ENCODE data around the gene BID. TPM values are rescaled to one million over a fixed set of nuclear protein-coding genes. Genes with fewer than 3 reads are reported as not detected.
A peak's percentile ranks its signal among the peaks of the same experiment; 100 is the strongest.

BID gene
- total RNA-seq, 1 experiment from 2014 or later: 58.2 TPM

DNA sequence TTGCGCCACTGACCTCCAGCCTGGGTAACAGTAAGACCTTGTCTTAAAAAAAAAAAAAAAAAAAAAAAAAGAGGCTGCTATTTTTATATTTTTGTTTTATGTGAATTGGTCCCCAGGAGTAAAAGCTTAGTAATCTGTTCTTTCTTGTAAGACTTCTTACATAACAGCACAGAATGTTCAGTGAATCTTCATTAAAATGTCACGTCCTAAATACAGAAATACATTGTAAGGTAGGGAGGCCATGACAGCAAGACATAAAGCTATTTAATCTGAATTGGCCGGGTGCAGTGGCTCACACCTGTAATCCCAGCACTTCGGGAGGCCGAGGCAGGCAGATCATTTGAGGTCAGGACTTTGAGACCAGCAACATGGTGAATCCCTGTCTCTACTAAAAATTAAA, 64.2 kb downstream of the BID start:
- Histone ChIP-seq H4K20me1 (ENCODE audit: insufficient read depth) (no peaks in the 10 kb centered on the region), H3K9ac (ENCODE audit: low read length) (no peak overlapping the region), H3K79me2 (ENCODE audit: insufficient read depth, low read length) (no peaks in the 10 kb centered on the region), H3K4me1 (ENCODE audit: control insufficient read depth in 1 of 2, insufficient read depth in 2 of 2, low read length in 2 of 2) (peaks cover 12 to 21% of the 10 kb centered on the region in 2 experiments; a peak in 3 of 4 replicates), H3K27me3 (ENCODE audit: insufficient read depth, low read length) (no peaks in the 10 kb centered on the region), H2AFZ (ENCODE audit: low read depth, low read length, poor library complexity, severe bottlenecking) (no peak overlapping the region), H3K9me3 (ENCODE audit: control insufficient read depth in 1 of 2, insufficient read depth in 1 of 2, low read depth in 1 of 2, low read length in 2 of 2) (no peaks in the 10 kb centered on the region), H3K9me2 (ENCODE audit: insufficient read depth) (no peaks in the 10 kb centered on the region), H3K27ac (ENCODE audit: low read depth, low read length) (no peak overlapping the region), H3K36me3 (ENCODE audit: control insufficient read depth in 1 of 2, insufficient read depth in 2 of 2, low read length in 2 of 2) (no peaks in the 10 kb centered on the region), H3K4me3 (replicated peaks in 1 of 2; ENCODE audit: low read depth in 1 of 2, low read length in 2 of 2) (no peak overlapping the region), H3K4me2 (ENCODE audit: low read length) (no peak overlapping the region)
- intact Hi-C loops (cut with micrococcal nuclease): no loop called here
- ATAC-seq: no peak
- BruUV-seq (replicated peaks): no TSS peak
- ChIA-PET RAD21 (ENCODE audit: low non-redundant PET in 1 of 2, low total read pairs in 2 of 2, uncharacterized antibody in 2 of 2, unreplicated experiment in 2 of 2) (no interaction called here), POLR2A (no interaction called here), CTCF (no interaction called here)
- TF ChIP-seq POLR2AphosphoS5 (IDR thresholded peaks at IDR 0.05; ENCODE audit: low read depth, low read length) (no peak), FOSL1 (IDR thresholded peaks at IDR 0.05; ENCODE audit: low read depth) (no peak), SP1 (IDR thresholded peaks at IDR 0.05; ENCODE audit: low read depth) (no peak), RAD21 (IDR thresholded peaks at IDR 0.05; ENCODE audit: low read depth) (no peak), EGR1 (IDR thresholded peaks at IDR 0.05; ENCODE audit: low read depth) (no peak), ELF1 (IDR thresholded peaks at IDR 0.05; ENCODE audit: borderline replicate concordance, low read depth) (no peak)
- DNase-seq (ENCODE audit: low read depth, low spot score): no peak

DNA sequence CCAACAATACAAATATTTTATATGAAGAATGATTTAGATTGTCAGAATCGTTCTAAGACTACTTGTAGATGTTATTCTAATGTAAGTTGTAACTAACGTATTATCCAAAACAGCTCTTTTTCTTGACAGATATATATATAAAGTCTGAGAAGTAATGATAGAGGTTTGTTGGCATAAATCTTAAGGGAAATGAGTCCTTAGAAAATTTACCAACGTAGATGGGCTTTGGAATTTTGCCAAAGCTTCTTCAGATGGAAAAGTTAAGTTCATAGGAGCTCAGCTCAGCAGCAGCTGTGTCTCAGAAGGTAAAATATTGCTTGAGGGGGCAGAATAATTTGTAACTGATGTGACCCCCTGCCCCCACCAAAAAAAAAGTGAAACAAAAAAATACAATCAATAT, 66.7 kb downstream of the BID start:
- no peak for ATAC-seq
- POLR2A ChIA-PET: interaction anchor here (1.6 kb wide), 1 partner anchor 19 kb away, joined by 3 read pairs; no protein-coding TSS in a partner anchor
- no peak for DNase-seq (ENCODE audit: low read depth, low spot score)
- H3K9me3 ChIP-seq (ENCODE audit: control insufficient read depth in 1 of 2, insufficient read depth in 1 of 2, low read depth in 1 of 2, low read length in 2 of 2): no peaks in the 10 kb centered on the region
- RAD21 ChIA-PET (ENCODE audit: low non-redundant PET in 1 of 2, low total read pairs in 2 of 2, uncharacterized antibody in 2 of 2, unreplicated experiment in 2 of 2): no interaction called here
- H3K27me3 ChIP-seq (ENCODE audit: insufficient read depth, low read length): no peaks in the 10 kb centered on the region
- no peak overlapping the region for H3K4me3 ChIP-seq (replicated peaks in 1 of 2; ENCODE audit: low read depth in 1 of 2, low read length in 2 of 2)
- CTCF ChIA-PET: no interaction called here
- no peaks in the 10 kb centered on the region for H3K79me2 ChIP-seq (ENCODE audit: insufficient read depth, low read length)
- no peaks in the 10 kb centered on the region for H3K9me2 ChIP-seq (ENCODE audit: insufficient read depth)
- BruUV-seq (replicated peaks): no TSS peak
- peak overlapping the region; percentile 69; the same call in 1 of the 2 replicates for H3K27ac ChIP-seq (ENCODE audit: low read depth, low read length)
- H3K4me1 ChIP-seq (ENCODE audit: control insufficient read depth in 1 of 2, insufficient read depth in 2 of 2, low read length in 2 of 2): peaks cover 12 to 21% of the 10 kb centered on the region in 2 experiments; a peak in 3 of 4 replicates
- intact Hi-C loops (cut with micrococcal nuclease): no loop called here
- H3K4me2 ChIP-seq (ENCODE audit: low read length): peak overlapping the region; percentile 82; the same call in 1 of the 2 replicates
- H4K20me1 ChIP-seq (ENCODE audit: insufficient read depth): no peaks in the 10 kb centered on the region
- H3K9ac ChIP-seq (ENCODE audit: low read length): no peak overlapping the region
- no peaks in the 10 kb centered on the region for H3K36me3 ChIP-seq (ENCODE audit: control insufficient read depth in 1 of 2, insufficient read depth in 2 of 2, low read length in 2 of 2)
- H2AFZ ChIP-seq (ENCODE audit: low read depth, low read length, poor library complexity, severe bottlenecking): no peak overlapping the region
- TF ChIP-seq SRF (IDR thresholded peaks at IDR 0.05; ENCODE audit: low read depth) (no peak), EZH2phosphoT487 (IDR thresholded peaks at IDR 0.05; ENCODE audit: borderline replicate concordance) (no peak), POLR2AphosphoS5 (IDR thresholded peaks at IDR 0.05; ENCODE audit: low read depth, low read length) (no peak), EZH2 (IDR thresholded peaks at IDR 0.05) (no peak), CBX3 (IDR thresholded peaks at IDR 0.05; ENCODE audit: low read depth) (no peak), POLR2A (IDR thresholded peaks at IDR 0.05; ENCODE audit: borderline replicate concordance, extremely low read depth, insufficient read depth, insufficient read length) (no peak), YY1 (IDR thresholded peaks at IDR 0.05; ENCODE audit: extremely low read depth, insufficient replicate concordance, low read depth, low read length) (no peak), SIN3A (IDR thresholded peaks at IDR 0.05; ENCODE audit: low read depth) (no peak), FOSL1 (IDR thresholded peaks at IDR 0.05; ENCODE audit: low read depth) (no peak), EGR1 (IDR thresholded peaks at IDR 0.05; ENCODE audit: low read depth) (no peak), JUND (IDR thresholded peaks at IDR 0.05) (no peak)
- TF ChIP-seq, protein P1, sequence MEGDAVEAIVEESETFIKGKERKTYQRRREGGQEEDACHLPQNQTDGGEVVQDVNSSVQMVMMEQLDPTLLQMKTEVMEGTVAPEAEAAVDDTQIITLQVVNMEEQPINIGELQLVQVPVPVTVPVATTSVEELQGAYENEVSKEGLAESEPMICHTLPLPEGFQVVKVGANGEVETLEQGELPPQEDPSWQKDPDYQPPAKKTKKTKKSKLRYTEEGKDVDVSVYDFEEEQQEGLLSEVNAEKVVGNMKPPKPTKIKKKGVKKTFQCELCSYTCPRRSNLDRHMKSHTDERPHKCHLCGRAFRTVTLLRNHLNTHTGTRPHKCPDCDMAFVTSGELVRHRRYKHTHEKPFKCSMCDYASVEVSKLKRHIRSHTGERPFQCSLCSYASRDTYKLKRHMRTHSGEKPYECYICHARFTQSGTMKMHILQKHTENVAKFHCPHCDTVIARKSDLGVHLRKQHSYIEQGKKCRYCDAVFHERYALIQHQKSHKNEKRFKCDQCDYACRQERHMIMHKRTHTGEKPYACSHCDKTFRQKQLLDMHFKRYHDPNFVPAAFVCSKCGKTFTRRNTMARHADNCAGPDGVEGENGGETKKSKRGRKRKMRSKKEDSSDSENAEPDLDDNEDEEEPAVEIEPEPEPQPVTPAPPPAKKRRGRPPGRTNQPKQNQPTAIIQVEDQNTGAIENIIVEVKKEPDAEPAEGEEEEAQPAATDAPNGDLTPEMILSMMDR (IDR thresholded peaks at IDR 0.05 in 2 of 3, conservative IDR thresholded peaks at IDR 0.05 in 1 of 3; ENCODE audit: borderline replicate concordance in 1 of 3, insufficient read depth in 1 of 3, low read depth in 2 of 3, low read length in 2 of 3): no peak
- TF ChIP-seq, protein P2, sequence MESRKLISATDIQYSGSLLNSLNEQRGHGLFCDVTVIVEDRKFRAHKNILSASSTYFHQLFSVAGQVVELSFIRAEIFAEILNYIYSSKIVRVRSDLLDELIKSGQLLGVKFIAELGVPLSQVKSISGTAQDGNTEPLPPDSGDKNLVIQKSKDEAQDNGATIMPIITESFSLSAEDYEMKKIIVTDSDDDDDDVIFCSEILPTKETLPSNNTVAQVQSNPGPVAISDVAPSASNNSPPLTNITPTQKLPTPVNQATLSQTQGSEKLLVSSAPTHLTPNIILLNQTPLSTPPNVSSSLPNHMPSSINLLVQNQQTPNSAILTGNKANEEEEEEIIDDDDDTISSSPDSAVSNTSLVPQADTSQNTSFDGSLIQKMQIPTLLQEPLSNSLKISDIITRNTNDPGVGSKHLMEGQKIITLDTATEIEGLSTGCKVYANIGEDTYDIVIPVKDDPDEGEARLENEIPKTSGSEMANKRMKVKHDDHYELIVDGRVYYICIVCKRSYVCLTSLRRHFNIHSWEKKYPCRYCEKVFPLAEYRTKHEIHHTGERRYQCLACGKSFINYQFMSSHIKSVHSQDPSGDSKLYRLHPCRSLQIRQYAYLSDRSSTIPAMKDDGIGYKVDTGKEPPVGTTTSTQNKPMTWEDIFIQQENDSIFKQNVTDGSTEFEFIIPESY (IDR thresholded peaks at IDR 0.05; ENCODE audit: extremely low read depth, insufficient replicate concordance, low read length): no peak
